GM12875 (cell line): ENCODE measurements around the gene CRACDL.

Source experiments
- H3K4me3 ChIP-seq: one replicate; pipeline ENCODE4 v1.5.1; 2011; ENCODE audit warnings: low read depth, low read length, control low read depth
- TF ChIP-seq, protein P1 (sequence below): IDR thresholded peaks from 2 replicates; pipeline ENCODE4 v1.5.1; 2011; ENCODE audit warnings: low read depth, mild to moderate bottlenecking, control low read depth, inconsistent platforms, low read length, moderate library complexity, borderline replicate concordance; ENCODE audit not compliant: insufficient read depth

CRACDL gene

GRCh38 chr2:98775146-98775986 lies 160.7 kb downstream of the CRACDL start:
- TF ChIP-seq, protein P1, sequence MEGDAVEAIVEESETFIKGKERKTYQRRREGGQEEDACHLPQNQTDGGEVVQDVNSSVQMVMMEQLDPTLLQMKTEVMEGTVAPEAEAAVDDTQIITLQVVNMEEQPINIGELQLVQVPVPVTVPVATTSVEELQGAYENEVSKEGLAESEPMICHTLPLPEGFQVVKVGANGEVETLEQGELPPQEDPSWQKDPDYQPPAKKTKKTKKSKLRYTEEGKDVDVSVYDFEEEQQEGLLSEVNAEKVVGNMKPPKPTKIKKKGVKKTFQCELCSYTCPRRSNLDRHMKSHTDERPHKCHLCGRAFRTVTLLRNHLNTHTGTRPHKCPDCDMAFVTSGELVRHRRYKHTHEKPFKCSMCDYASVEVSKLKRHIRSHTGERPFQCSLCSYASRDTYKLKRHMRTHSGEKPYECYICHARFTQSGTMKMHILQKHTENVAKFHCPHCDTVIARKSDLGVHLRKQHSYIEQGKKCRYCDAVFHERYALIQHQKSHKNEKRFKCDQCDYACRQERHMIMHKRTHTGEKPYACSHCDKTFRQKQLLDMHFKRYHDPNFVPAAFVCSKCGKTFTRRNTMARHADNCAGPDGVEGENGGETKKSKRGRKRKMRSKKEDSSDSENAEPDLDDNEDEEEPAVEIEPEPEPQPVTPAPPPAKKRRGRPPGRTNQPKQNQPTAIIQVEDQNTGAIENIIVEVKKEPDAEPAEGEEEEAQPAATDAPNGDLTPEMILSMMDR: no peak
- no peak overlapping the region for H3K4me3 ChIP-seq

- H3K4me3 ChIP-seq: no peak overlapping the region
- TF ChIP-seq, protein P1: no peak
These were observed 162.1 kb downstream of the CRACDL start for GRCh38 chr2:98773907-98774306.

DNA sequence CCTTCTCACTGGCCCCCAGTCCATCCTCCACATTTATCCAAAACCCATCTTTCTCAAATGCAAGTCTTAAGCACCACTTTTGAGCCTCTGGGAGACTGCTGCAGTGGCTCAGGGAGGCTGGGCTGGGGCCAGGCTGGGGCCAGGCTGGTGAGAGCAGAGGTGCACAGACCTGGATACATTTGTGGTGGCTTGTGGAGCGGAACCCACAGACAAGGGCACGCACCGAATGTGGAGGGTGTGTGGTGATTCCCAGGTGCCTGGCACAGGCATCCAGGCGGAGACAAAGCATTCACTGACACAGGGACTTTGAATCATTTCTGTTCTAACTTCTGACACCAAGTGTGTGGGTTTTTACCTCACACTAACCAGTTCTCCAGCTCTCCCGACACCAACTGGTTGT lies 162.9 kb downstream of the CRACDL start:
- H3K4me3 ChIP-seq: no peak overlapping the region
- TF ChIP-seq, protein P1: no peak

DNA sequence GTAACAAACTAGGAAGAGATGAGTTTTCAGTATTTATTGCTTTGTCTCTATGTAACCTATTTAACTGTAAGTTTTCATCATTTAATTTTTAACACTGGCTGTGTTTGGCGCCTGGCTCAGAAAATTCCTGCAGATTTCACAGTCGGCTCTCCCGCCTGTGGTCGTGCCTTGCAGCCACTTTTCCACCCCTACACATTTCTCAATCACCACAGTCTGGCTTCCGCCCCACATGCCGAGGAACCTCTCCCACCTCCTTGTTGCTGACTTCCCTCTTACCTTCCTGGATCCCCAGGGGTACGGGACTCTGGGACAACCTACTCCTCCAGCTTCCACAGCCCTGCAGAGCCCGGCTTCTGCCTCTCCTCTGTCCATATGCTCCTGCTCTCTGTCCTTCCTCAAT lies 163.5 kb downstream of the CRACDL start:
- TF ChIP-seq, protein P1: no peak
- no peak overlapping the region for H3K4me3 ChIP-seq

DNA sequence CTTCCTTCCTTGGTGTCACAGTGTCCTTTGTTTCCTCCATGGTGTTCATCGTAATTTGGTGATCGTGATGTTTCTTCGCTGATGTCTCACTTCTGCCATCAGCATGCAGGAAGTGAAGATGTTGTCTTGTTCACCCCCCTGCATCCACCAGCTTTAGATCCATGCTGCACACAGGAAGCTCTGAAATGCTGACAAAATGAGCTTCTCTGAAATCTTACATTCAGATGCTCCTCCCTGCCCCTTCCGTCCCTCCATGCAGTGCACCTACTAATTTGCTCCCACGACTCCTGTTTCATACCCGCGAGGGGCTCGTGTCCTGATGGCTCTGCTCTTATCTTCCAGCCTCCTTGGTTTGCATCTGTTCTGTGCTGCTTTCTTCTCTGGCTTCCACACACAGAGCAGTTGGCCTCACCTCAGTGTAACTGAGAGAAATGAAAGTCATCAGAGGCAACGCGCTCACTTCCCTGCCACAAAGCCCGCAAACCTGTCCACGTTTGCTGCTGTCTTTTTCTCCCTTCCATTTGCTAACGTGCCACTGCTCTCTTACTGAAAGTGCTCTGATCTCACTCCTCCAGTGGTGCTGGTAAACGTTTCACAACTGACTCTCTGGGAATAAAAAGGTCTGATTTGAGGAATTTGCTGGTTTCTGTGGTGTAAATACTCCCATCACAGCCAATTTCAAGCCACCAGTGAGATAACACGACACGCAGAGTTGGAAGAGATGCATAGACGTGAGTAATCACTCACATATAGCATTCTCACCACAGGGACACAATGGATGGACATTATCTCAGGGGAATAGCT lies 164.1 kb downstream of the CRACDL start:
- TF ChIP-seq, protein P1: no peak
- H3K4me3 ChIP-seq: no peak overlapping the region

GRCh38 chr2:98771264-98771663 lies 164.8 kb downstream of the CRACDL start:
- TF ChIP-seq, protein P1: no peak
- no peak overlapping the region for H3K4me3 ChIP-seq
